Lower leg skin (tissue), 4 donors: Measurements from ENCODE around the gene RNF43. TPM values are rescaled to one million over a fixed set of nuclear protein-coding genes. Genes with fewer than 3 reads are reported as not detected.

Source experiments
- DNase-seq, 2 donors: peaks; one replicate each; pipeline ENCODE4 v3.0.0-alpha.2; 2019; ENCODE audit warnings: low spot score in 2 of 2
- H3K4me3 ChIP-seq: fragments of 200-600 bp; sonication (generic); 2 replicates; pipeline ENCODE4 v1.5.1; 2017; ENCODE audit warnings: mild to moderate bottlenecking, low read depth; ENCODE audit not compliant: poor library complexity, severe bottlenecking
- POLR2A ChIP-seq, 2 donors: fragments of 450-650 bp; IDR thresholded peaks; one replicate each; pipeline ENCODE4 v1.6.1; 2016 to 2017; ENCODE audit warnings: antibody characterized with exemption in 2 of 2, mild to moderate bottlenecking in 1 of 2, moderate library complexity in 1 of 2
- WGBS, 2 donors: methylation state at CpG; one replicate each; pipeline ENCODE4 v1.1.5; 2018; 5-methylcytosine and 5-hydroxymethylcytosine counted together
- intact Hi-C: fragments of 100-400 bp; cut with DNase I; formaldehyde crosslinking; loops from one replicate; pipeline ENCODE4 v1.15.0; 2023; ENCODE audit warnings: low total_unique reads
- total RNA-seq, 4 donors: library from RNA; depleted of rRNA; stranded (reverse); fragments of >200 nt; gene quantifications; one replicate each; pipeline ENCODE4 v1.1.0, GENCODE V29; 2016
- TF ChIP-seq, protein P1 (sequence below), 3 donors: fragments of 450-650 bp; IDR thresholded peaks; one replicate each; pipeline ENCODE4 v1.5.1; 2016; ENCODE audit warnings: antibody characterized with exemption in 3 of 3, mild to moderate bottlenecking in 3 of 3, moderate library complexity in 2 of 3

The RNF43 gene
- total RNA-seq, 4 donors from 2014 or later: 11.0 to 20.0 (median 18.4) TPM

DNA sequence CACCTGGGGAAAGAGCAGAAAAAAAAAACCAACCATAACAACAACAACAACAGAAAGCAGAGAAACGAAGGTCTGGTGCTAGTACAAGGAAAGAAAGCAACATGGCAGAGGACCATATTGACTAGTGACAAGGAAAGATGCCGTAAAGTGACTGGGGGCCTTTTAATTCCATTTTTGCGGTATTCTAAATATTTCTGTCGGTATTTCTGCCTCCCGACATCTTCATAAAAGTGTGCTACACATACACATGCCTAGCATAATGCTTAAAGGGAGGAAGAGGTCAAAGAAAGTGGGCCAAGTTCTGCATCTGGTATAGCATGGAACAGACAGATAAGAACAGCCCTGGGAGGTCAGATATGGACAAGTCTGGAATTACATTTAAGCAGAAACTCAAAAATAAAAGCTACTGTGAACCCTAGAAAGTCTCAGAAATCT, 19.5 kb upstream of the RNF43 start:
- intact Hi-C loops: no loop called here
- DNase-seq: no peak
- TF ChIP-seq POLR2A (IDR thresholded peaks at IDR 0.05): no peak
- TF ChIP-seq, protein P1, sequence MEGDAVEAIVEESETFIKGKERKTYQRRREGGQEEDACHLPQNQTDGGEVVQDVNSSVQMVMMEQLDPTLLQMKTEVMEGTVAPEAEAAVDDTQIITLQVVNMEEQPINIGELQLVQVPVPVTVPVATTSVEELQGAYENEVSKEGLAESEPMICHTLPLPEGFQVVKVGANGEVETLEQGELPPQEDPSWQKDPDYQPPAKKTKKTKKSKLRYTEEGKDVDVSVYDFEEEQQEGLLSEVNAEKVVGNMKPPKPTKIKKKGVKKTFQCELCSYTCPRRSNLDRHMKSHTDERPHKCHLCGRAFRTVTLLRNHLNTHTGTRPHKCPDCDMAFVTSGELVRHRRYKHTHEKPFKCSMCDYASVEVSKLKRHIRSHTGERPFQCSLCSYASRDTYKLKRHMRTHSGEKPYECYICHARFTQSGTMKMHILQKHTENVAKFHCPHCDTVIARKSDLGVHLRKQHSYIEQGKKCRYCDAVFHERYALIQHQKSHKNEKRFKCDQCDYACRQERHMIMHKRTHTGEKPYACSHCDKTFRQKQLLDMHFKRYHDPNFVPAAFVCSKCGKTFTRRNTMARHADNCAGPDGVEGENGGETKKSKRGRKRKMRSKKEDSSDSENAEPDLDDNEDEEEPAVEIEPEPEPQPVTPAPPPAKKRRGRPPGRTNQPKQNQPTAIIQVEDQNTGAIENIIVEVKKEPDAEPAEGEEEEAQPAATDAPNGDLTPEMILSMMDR (IDR thresholded peaks at IDR 0.05): no peak
- 76 to 82% methylated on average over 5 of the region's 5 CpGs for WGBS, 2 donors
- H3K4me3 ChIP-seq: no peak overlapping the region

GRCh38 chr17:58436245-58436644, 18.9 kb upstream of the RNF43 start:
- no peak for DNase-seq
- no peak for TF ChIP-seq POLR2A (IDR thresholded peaks at IDR 0.05)
- TF ChIP-seq, protein P1 (IDR thresholded peaks at IDR 0.05): no peak
- intact Hi-C loops: no loop called here
- no peak overlapping the region for H3K4me3 ChIP-seq

GRCh38 chr17:58432806-58433573, 15.7 kb upstream of the RNF43 start:
- H3K4me3 ChIP-seq: no peak overlapping the region
- WGBS, 2 donors: 90% methylated on average over 7 of the region's 7 CpGs
- intact Hi-C loops: no loop called here
- DNase-seq: no peak
- no peak for TF ChIP-seq POLR2A (IDR thresholded peaks at IDR 0.05)
- TF ChIP-seq, protein P1 (IDR thresholded peaks at IDR 0.05): no peak

- intact Hi-C loops: no loop called here
- 86 to 87% methylated on average over 3 of the region's 3 CpGs for WGBS, 2 donors
- DNase-seq: no peak
- TF ChIP-seq, protein P1 (IDR thresholded peaks at IDR 0.05): no peak
- TF ChIP-seq POLR2A (IDR thresholded peaks at IDR 0.05): no peak
- no peak overlapping the region for H3K4me3 ChIP-seq
Observed at GRCh38 chr17:58427807-58428206, 10.5 kb upstream of the RNF43 start.

- intact Hi-C loops: no loop called here
- H3K4me3 ChIP-seq: no peak overlapping the region
- TF ChIP-seq POLR2A (IDR thresholded peaks at IDR 0.05): no peak
- TF ChIP-seq, protein P1 (IDR thresholded peaks at IDR 0.05): no peak
- DNase-seq: no peak
- 59 to 81% methylated on average over 1 of the region's 1 CpG for WGBS, 2 donors
Observed at GRCh38 chr17:58421711-58422110, 4.4 kb upstream of the RNF43 start.

GRCh38 chr17:58420827-58421226, 3.5 kb upstream of the RNF43 start:
- TF ChIP-seq POLR2A (IDR thresholded peaks at IDR 0.05): no peak
- TF ChIP-seq, protein P1 (IDR thresholded peaks at IDR 0.05): no peak
- DNase-seq: no peak
- intact Hi-C loops: no loop called here
- WGBS, 2 donors: 40 to 53% methylated on average over 2 of the region's 2 CpGs
- no peak overlapping the region for H3K4me3 ChIP-seq
